ENCODE data around the gene TRDN.

TRDN gene

GRCh38 chr6:123176706-123177105 lies 460.0 kb downstream of the TRDN start:
- no peak for DNase-seq (ENCODE audit: low read depth in 2 of 2)

DNA sequence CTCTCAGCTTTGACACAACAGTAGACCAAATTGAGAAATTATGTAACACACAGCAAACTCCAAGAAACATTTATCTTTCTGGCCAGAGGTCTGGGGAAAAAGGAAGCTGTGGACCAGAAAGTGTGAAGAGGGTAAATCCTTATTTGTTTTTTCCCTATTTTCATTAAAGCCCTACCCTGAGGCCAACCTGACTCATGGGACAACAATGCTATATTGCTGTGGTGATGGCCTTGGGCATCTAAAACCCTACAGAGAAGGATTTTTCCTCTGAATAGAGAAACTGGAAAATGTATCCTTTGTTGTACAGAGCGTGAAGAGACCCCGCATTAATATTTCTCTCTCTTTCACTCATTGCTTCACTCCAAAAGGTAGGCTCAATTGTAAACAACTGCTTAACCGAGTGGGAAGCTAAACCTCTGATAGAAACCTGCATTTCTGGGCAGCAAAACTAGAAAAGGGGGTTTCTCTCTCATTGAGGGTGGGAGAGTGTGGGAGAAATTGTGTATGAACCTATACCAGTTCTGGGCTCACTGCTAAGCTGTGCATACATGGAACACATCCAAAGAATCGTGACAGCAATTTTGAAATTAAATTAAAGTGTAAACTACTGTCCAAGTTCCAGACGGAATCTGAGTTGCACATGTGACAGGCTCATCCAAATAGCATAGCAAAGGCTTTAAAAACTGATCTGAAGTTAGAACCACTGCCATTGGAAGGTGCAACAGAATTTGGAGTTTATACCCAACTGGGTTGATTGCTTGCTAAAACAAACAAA lies 465.2 kb downstream of the TRDN start:
- DNase-seq (ENCODE audit: low read depth in 2 of 2): no peak

GRCh38 chr6:123169774-123170095 lies 467.0 kb downstream of the TRDN start:
- no peak for DNase-seq (ENCODE audit: low read depth in 2 of 2)

GRCh38 chr6:123168892-123169773 lies 467.6 kb downstream of the TRDN start:
- no peak for DNase-seq (ENCODE audit: low read depth in 2 of 2)

- DNase-seq (ENCODE audit: low read depth in 2 of 2): no peak
Observed at GRCh38 chr6:123168466-123168865, 468.3 kb downstream of the TRDN start.
